Liver (tissue), 9 donors: ENCODE results near the gene DR1. TPM values are rescaled to one million over a fixed set of nuclear protein-coding genes. Genes with fewer than 3 reads are reported as not detected.

Experiments
- DNase-seq: peaks from one replicate; pipeline ENCODE4 v3.0.0-alpha.2; 2017; ENCODE audit warnings: low spot score
- H3K27ac ChIP-seq, 2 donors: one replicate each; pipeline ENCODE4 v1.7.0; 2013; ENCODE audit warnings: inconsistent platforms in 2 of 2, low read length in 2 of 2, control low read depth in 1 of 2, low read depth in 1 of 2, mild to moderate bottlenecking in 1 of 2
- H3K27me3 ChIP-seq, 4 donors: one replicate each; pipeline versions ENCODE4 v1.6.1 to v1.7.0; 2013; ENCODE audit warnings: low read length in 3 of 4, inconsistent platforms in 1 of 4, mild to moderate bottlenecking in 1 of 4, moderate library complexity in 1 of 4; ENCODE audit not compliant: control insufficient read depth in 4 of 4, insufficient read depth in 4 of 4
- H3K36me3 ChIP-seq, 4 donors: one replicate each; pipeline versions ENCODE4 v1.6.1 to v1.7.0; 2013; ENCODE audit warnings: low read length in 3 of 4, mild to moderate bottlenecking in 3 of 4, low read depth in 1 of 4, moderate library complexity in 1 of 4; ENCODE audit not compliant: control insufficient read depth in 4 of 4, insufficient read depth in 3 of 4
- H3K4me1 ChIP-seq, 4 donors: one replicate each; pipeline versions ENCODE4 v1.6.1 to v1.7.0; 2013; ENCODE audit warnings: low read length in 3 of 4, mild to moderate bottlenecking in 3 of 4, moderate library complexity in 1 of 4; ENCODE audit not compliant: control insufficient read depth in 4 of 4, insufficient read depth in 4 of 4
- H3K4me3 ChIP-seq, 3 donors: one replicate each; pipeline versions ENCODE4 v1.6.1 to v1.7.0; 2013; ENCODE audit warnings: low read length in 3 of 3, control low read depth in 1 of 3, low read depth in 1 of 3, mild to moderate bottlenecking in 1 of 3
- H3K9ac ChIP-seq, 2 donors: one replicate each; pipeline ENCODE4 v1.7.0; 2013; ENCODE audit warnings: low read length in 2 of 2, mild to moderate bottlenecking in 2 of 2, moderate library complexity in 2 of 2, control low read depth in 1 of 2, low read depth in 1 of 2
- H3K9me3 ChIP-seq, 4 donors: one replicate each; pipeline versions ENCODE4 v1.6.1 to v1.7.0; 2013; ENCODE audit warnings: low read length in 3 of 4; ENCODE audit not compliant: control insufficient read depth in 4 of 4
- EGR1 ChIP-seq, 2 donors: IDR thresholded peaks; 2 replicates each; pipeline ENCODE4 v1.6.1; 2016 to 2018; ENCODE audit warnings: antibody characterized with exemption in 2 of 2, low read depth in 2 of 2
- FOXA1 ChIP-seq: IDR thresholded peaks from 2 replicates; pipeline ENCODE4 v1.6.1; 2016; ENCODE audit warnings: antibody characterized with exemption
- GABPA ChIP-seq, 2 donors: IDR thresholded peaks in 1 of 2; conservative IDR thresholded peaks in 1 of 2; 2 replicates each; pipeline ENCODE4 v1.6.1; 2016; ENCODE audit warnings: antibody characterized with exemption in 2 of 2, mild to moderate bottlenecking in 1 of 2, moderate library complexity in 1 of 2
- HNF4A ChIP-seq, 2 donors: conservative IDR thresholded peaks; 2 replicates each; pipeline ENCODE4 v1.6.1; 2016; ENCODE audit warnings: antibody characterized with exemption in 2 of 2, mild to moderate bottlenecking in 2 of 2
- MAX ChIP-seq: IDR thresholded peaks from 2 replicates; pipeline ENCODE4 v1.6.1; 2016; ENCODE audit warnings: antibody characterized with exemption
- REST ChIP-seq: IDR thresholded peaks from 2 replicates; pipeline ENCODE4 v1.6.1; 2016; ENCODE audit warnings: antibody characterized with exemption, mild to moderate bottlenecking
- SP1 ChIP-seq: IDR thresholded peaks from 2 replicates; pipeline ENCODE4 v1.6.1; 2018; ENCODE audit warnings: antibody characterized with exemption, mild to moderate bottlenecking
- YY1 ChIP-seq: IDR thresholded peaks from 2 replicates; pipeline ENCODE4 v1.6.1; 2016; ENCODE audit warnings: antibody characterized with exemption, mild to moderate bottlenecking
- ZBTB33 ChIP-seq: IDR thresholded peaks from 2 replicates; pipeline ENCODE4 v1.6.1; 2016; ENCODE audit warnings: antibody characterized with exemption
- WGBS: extraction: QIAGEN DNeasy Blood & Tissue Kit; methylation state at CpG from one replicate; pipeline ENCODE4 v1.1.7; 2013; 5-methylcytosine and 5-hydroxymethylcytosine counted together
- polyA plus RNA-seq, 2 donors: library from polyadenylated mRNA; stranded (reverse) in 1 of 2; unstranded in 1 of 2; fragments of 200-250 nt in 1 of 2; fragments of >200 nt in 1 of 2; fragmentation: Nextera tagmentation in 1 of 2; extraction: Ambion mirVana in 1 of 2; gene quantifications; one replicate each; pipeline versions ENCODE4 v1.2.1 to v1.2.3, GENCODE V29; 2013 to 2015
- total RNA-seq, 2 donors: library from RNA; depleted of rRNA; stranded (reverse); fragments of >200 nt; gene quantifications; one replicate each; pipeline ENCODE4 v1.2.3, GENCODE V29; 2014
- TF ChIP-seq, protein P1 (sequence below): IDR thresholded peaks from 2 replicates; pipeline ENCODE4 v1.6.1; 2016; ENCODE audit warnings: antibody characterized with exemption
- donor health status: healthy.
- donor health status: healthy.
- donor health status: healthy.
- donor health status: healthy.
- donor health status: healthy.

The DR1 gene
- total and polyA plus RNA-seq, 4 donors = 9.4 to 20.5 (median 12.2) TPM

- no peaks in the 10 kb centered on the region for H3K9me3 ChIP-seq
- no peaks in the 10 kb centered on the region for H3K36me3 ChIP-seq
- H3K27ac ChIP-seq = no peak overlapping the region
- 87% methylated on average over 3 of the region's 3 CpGs for WGBS
- no peak for DNase-seq
- H3K9ac ChIP-seq = no peak overlapping the region
- H3K4me1 ChIP-seq = no peaks in the 10 kb centered on the region
- no peak overlapping the region for H3K4me3 ChIP-seq
- no peaks in the 10 kb centered on the region for H3K27me3 ChIP-seq
- TF ChIP-seq HNF4A (conservative IDR thresholded peaks at IDR 0.05) (no peak), GABPA (IDR thresholded peaks at IDR 0.05 in 1 of 2, conservative IDR thresholded peaks at IDR 0.05 in 1 of 2) (no peak), REST (no peak), YY1 (no peak), FOXA1 (no peak), MAX (no peak)
- TF ChIP-seq, protein P1, sequence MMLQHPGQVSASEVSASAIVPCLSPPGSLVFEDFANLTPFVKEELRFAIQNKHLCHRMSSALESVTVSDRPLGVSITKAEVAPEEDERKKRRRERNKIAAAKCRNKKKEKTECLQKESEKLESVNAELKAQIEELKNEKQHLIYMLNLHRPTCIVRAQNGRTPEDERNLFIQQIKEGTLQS = no peak
These were observed 49.1 kb upstream of the DR1 start for GRCh38 chr1:93296555-93297154.

GRCh38 chr1:93301131-93301530, 44.6 kb upstream of the DR1 start:
- Histone ChIP-seq H3K36me3 (no peaks in the 10 kb centered on the region), H3K4me1 (no peaks in the 10 kb centered on the region), H3K27ac (no peak overlapping the region), H3K4me3 (no peak overlapping the region), H3K27me3 (no peaks in the 10 kb centered on the region), H3K9ac (no peak overlapping the region), H3K9me3 (no peaks in the 10 kb centered on the region)
- 83% methylated on average over 1 of the region's 1 CpG for WGBS
- no peak for DNase-seq
- TF ChIP-seq SP1 = no peak
- no peak for TF ChIP-seq ZBTB33
- no peak for TF ChIP-seq EGR1 (IDR thresholded peaks at IDR 0.05; ENCODE audit: low read depth in 2 of 2)
- TF ChIP-seq MAX = no peak
- TF ChIP-seq REST = no peak
